AML-193 (cell line): ENCODE results near the gene ZFP69.

Experiments
- DNase-seq, 2 experiments: peaks; one replicate each; lab custom pipeline; 2025; lab: John Stamatoyannopoulos, UW

Gene ZFP69

DNA sequence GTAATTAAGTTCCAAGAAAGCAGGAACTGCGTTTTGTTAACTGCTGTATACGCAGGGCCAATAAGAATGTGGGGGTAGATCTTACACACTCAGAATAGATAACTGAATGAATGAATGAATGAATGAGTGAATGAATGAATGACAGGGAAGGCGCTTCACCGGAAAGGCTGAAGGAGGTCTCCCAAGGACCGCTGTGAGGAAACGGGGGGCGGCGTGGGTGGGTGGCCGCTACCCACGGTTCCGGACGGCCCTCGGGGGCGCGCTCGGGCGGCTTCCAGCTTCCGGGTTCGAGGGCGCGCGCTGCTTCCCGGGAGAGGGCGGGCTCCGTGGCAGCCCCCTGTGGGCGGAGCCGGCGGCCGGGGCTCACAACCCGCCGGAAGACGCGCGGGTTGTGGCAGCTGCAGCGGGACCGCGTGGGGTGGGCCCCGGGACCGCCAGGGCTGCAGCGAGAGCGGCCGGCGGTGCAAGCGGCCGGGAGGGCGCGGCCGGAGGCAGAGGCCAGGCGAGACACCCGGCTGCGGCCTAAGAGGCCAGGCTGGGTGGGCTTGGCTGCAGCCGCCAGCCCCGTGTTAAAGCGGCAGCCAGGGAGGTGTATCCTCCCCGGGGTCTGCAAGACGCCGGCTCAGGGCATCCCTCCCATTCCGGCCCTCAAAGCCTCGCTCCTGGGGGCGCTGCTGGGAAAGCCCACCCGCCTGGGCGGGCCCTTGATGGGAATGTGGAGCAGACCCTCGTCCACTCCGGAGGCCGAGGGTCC, at the start of gene ZFP69:
ZFP69 (plus strand) TSS at position 367 of the 754 bp plus-strand sequence. CDS start 2,072 bp downstream, outside the sequence.
- peak; percentile 51 to 69 for DNase-seq

DNA sequence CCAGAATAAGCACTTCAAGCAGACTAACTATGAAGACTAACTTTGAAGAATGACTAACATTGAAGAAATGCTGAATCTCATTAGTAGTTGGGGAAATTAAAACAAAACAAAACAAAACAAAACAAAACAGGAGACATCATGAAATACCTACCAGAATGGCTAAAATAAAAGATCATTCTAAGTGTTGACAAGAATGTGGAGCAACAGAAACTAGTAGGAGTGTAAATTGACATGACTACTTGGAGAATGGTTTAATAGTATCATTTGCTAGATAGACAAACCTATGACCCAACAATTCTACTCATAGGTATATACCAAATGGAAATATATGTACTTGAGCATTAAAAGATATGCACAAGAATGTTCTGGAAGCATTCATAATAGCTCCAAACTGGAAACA, 45.7 kb upstream of the ZFP69 start:
- DNase-seq = no peak

DNA sequence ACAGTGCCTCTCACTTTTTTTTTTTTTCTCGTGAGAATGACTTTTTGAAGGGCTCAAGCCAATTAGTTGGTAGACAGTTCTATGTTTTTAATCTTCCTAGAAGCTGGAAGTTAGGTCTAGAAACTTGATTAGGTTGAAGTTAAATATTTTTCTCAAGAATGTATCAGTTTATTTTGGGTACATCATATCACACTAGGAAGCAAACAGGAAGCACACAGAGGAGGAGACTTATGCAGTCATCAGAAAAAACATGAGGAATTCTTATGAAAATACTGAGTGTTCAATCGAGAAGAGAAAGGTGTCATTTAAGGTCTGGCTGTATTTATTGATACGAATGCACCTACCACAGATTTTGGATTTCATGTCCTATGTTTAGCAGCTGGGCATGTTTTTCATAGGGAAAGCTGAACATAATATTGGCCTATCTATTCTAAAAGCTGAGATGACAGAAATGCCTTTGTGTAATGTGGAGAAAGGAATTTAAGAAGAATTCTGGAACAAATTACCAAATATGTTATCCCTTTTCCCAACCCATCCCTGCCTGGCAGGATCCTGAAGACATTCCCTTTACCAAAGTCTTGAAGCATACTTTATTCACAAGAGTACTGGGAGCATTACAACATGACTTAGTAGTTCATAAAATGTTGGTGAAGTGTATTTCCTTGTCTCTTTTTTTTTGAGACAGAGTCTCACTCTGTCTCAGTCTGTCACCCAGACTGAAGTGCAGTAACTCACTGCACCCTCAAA, 44.3 kb upstream of the ZFP69 start:
- no peak for DNase-seq

DNA sequence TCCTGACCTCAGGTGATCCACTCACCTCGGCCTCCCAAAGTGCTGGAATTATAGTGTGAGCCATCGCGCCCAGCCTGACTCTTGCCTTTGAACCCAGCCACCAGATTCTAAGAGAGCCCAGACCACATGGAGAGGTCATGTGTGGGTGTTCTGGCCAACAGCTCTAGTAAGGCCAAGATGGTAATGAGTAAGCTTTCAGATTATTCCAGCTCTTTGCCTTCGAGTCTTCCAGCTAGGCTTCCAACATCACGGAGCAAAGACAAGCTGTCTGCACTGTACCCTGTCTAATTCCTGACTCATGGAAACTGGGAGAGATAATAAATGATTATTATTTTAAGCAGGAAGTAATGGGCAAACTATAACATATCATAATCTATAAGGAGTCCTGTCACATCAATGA, 41.6 kb upstream of the ZFP69 start:
- no peak for DNase-seq

DNA sequence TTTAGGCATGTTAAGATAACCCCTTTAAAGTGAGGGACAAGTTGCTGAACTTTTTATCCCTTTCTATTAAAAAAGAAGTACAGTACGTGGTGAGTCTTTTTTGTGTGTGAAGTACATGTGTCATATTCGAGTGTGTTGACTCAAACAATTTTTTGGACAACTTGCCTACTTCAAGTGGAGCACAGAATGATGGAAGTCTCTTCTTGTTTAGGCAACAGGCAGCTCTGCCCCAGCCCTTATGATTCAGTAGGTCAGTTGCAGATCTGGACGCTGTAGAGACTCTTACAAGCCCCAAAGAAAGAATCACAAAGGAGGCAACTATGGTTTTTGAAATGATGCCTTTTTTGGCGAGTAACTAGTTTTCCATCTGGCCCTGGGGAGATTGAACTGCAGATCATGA, 41.2 kb upstream of the ZFP69 start:
- no peak for DNase-seq

DNA sequence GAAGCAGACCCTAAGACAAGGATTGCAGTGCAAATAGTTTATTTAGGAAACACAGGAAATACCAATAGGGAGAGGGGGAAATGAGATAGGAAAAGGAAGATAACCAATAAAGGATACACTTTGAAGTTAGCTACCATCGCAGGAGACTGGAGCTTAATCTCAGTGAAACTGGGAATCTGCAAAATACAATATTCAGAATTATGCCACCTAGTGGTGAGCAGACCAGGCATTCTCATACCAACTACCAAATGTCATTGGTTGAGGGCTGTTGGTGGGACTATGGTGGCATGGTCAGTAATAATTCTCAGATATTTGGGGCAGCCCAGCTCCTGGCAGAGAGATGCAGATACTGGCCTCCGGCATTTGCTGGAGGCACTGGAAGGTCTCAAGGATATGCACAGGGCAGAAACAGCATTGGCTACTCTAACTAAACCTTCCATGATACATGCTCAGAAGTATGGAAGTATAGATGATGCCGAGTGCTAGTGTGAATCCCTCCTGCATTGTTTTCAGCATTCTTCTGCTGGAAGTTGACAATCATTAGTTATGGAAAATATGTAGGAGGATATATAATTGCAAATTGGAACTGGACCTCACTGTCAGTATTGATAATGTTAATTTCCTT, 38.6 kb upstream of the ZFP69 start:
- DNase-seq = peak; percentile 16 to 22

DNA sequence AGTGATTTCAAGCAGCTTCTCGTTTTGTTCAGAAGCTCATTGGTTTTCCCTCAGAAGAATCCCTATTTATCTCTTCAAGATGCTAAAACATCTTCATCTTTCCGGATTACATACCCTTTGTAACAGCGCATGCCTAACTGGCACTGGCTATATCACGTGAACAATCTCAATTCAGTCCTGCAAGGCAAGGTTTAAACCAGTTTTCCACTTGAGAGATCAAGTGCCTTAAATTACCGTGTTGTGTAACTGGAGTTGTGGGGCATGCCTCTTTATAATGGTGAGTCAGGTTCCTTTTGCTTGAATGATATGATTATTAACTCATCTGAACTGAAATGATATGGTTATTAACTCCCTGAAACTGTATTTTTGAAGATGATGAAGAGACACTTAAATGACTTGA, 37.8 kb upstream of the ZFP69 start:
- no peak for DNase-seq

DNA sequence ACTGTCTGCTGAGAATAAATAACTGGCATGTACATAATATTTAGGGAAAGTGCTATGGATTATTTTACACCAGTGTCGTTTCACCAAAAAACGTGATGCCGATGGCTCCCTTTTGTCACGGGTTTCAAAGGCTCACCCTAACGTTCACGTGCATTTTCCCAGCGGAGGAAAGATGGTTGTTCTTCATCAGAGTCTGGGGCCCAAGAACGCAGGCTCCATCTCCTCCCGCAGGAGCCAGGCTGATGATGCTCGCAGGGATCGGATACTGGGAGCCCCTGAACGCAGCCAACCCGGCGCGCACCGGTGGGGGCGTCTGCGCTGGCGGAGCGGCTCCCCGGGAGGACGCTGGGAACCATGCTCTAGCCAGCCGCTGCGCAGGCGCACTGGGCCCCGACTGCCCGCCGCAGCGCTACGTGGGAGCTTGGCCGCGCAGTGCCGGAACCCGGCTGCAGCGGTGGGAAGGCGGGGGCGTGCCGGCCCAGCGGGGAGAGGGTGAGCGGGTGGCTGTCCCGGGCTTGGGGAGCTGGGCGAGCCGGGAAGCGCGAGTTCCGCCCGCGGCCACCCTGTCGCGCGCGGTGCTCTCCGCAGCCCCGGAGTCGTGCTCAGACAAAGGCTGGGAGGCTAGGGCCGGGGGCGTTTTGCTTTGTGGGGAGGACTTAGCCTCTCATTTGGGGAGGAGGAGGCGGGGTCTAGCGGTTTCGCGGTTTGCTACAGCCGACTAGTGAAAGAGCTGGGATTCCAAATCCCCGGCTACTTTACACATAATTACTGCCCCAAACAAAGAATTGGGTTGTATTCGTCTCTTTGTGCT, 27.2 kb upstream of the ZFP69 start, which contains the start of gene ZFP69B:
ZFP69B (plus strand) TSS at position 793 of the 811 bp plus-strand sequence. CDS start 486 bp downstream, outside the sequence.
- DNase-seq = peak; percentile 78 to 82

DNA sequence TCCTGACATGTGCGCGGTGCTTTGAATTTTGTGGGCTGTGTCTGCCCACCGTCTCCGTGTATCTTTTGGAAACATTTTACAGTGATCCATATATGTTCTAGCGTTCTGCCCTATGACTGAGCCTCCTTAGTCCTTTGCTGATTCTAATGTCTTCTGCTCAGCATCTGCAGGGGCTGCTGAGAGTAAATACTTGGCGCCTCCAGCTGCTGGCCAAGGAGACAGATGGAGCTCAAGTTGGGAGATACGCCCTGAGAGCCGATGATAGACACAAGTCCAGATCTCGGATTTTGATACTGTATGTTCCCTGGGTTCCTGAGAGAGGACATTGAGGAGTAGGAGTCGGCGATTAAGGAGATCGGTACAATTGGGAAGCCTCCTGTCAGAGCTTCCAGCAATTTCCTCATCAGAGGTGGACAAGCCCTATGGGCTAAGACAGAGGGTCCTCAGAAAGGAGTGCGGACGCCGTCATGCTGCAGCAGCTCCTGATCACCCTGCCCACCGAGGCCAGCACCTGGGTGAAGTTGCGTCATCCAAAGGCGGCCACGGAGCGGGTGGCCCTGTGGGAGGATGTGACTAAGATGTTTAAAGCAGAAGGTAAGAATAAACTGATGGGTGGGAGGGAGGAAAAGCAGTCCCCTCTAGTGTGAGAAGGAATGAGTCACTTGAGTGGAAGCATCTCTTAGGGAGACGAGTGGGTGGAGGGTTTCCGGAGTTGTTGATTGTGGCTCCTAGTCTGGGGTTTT, 26.4 kb upstream of the ZFP69 start:
- no peak for DNase-seq

DNA sequence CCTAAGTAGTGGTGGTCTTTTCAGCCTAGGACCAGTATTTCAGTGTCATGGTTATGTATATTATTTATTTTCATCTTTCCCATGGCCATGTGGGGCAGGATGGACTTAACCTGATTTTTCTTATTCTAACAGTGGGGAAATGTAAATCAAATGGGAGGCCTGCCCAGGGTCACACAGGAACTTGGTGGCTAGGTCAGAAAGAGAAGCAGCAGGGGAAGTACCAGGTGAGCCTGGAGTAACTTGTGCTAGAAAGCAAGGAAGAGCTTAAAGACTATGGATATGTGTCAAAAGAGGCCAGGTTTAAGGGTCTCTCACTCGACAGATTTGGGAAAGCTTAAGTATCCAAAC, 25.9 kb upstream of the ZFP69 start:
- DNase-seq = no peak

DNA sequence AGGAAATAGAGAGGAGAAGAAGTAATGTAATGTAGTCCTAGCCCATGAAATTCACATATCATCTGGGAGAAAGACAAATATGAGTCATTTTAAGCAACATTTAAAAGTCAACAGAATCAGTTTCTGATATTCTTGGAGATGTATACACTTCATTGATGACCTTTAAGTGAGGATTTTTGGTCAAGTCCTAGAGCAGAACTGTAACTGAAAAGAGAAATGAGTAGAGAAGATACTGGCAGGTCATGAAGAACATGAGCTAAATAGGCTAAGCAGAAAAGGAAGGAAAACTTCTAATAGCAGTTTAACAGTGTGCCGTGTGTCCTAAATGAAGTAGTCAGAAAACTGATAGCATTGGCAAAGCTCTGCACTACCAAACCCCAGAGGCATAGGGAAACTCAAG, 22.2 kb upstream of the ZFP69 start:
- no peak for DNase-seq

DNA sequence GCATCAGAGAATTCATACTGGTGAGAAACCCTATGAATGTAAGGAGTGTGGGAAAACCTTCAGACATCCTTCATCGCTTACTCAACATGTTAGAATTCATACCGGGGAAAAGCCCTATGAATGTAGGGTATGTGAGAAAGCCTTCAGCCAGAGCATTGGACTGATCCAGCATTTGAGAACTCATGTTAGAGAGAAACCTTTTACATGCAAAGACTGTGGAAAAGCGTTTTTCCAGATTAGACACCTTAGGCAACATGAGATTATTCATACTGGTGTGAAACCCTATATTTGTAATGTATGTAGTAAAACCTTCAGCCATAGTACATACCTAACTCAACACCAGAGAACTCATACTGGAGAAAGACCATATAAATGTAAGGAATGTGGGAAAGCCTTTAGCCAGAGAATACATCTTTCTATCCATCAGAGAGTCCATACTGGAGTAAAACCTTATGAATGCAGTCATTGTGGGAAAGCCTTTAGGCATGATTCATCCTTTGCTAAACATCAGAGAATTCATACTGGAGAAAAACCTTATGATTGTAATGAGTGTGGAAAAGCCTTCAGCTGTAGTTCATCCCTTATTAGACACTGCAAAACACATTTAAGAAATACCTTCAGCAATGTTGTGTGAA, 14.0 kb upstream of the ZFP69 start:
- no peak for DNase-seq

DNA sequence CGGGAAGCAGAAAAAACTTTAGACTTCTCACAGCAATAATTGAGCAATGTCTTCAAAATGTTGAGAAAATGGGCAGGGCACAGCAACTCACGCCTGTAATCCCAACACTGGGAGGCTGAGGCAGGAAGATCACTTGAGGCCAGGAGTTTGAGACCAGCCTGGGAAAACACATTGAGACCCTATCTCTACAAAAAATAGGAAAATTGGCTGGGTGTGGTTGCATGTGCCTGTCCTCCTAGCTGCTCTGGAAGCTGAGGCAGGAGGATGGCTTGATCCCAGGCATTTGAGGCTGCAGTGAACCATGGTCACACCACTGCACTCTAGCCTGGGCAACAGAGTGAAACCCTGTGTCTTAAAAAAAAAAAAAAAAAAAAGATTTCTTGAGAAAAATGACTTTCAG, 7.8 kb upstream of the ZFP69 start:
- DNase-seq = no peak

DNA sequence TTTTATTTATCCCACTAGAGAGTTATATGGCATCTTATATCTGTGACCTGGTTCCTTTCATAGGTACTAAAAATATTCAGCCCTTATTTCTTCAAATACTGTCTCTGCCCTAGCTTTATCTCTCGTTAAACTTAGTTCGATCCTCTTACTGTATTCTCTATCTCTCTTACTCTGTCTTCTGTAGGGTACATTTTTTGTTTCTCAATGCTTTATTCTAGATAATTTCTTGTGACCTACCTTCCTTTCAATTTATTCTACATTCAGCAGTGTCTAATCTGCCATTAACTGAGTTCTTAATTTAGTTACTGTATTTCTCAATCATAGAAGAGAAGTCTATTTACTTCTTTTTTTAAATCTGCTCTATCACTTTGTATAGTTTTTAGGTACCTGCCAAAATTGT, 1.8 kb upstream of the ZFP69 start:
- no peak for DNase-seq

DNA sequence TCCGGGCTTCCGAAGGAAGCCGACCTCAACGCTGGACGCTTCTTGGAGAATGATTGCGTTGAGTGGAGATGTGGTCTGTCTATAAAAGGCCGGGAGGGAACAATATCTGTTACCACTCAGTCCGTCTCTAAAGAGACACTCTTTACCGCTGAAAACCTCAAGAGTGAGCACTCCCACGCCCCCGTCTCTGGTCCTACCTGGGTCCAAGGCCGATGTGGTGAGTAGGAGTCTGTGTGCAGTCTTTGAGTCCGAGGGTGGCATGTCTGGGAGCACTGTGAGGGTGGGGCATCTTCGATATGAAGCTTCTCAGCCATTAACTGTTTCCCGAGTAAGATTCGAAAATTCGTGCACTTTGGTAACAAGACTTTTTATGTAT, 576 bp downstream of the ZFP69 start:
- DNase-seq = peak; percentile 18 to 22

DNA sequence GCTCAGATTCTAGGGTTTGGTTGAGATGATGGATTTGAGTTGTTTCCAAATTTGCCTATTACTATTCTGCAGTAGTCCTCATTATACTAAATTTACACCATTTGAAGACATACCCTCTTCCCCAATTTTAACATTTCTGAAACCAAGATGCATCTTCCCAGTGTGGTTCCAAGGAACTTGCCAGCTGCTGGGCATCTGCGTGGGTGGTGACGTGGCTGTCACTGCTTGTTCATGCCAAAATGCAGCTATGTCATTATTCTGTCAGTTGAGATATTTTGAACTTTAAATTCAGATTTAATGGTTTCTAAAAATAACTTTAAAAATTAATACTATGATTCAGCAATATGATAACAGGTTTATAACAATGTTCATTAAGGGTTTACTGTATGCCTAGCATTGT, 1.2 kb downstream of the ZFP69 start:
- DNase-seq = no peak

DNA sequence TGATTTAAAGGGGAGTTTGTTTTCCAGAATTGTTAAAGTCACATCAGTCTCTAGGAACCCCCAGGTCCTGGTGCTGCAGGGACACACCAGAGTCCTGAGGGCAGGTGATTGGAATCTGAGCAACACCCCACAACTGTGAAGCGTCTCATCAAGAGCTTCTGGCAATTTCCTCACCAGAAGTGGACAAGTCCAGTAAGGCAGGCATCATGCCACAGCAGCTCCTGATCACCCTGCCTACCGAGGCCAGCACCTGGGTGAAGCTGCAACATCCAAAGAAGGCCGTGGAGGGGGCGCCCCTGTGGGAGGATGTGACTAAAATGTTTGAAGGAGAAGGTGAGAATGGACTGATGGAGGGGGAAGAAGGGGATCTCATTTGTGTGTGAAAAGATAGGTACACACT, 2.1 kb downstream of the ZFP69 start:
- DNase-seq = no peak

DNA sequence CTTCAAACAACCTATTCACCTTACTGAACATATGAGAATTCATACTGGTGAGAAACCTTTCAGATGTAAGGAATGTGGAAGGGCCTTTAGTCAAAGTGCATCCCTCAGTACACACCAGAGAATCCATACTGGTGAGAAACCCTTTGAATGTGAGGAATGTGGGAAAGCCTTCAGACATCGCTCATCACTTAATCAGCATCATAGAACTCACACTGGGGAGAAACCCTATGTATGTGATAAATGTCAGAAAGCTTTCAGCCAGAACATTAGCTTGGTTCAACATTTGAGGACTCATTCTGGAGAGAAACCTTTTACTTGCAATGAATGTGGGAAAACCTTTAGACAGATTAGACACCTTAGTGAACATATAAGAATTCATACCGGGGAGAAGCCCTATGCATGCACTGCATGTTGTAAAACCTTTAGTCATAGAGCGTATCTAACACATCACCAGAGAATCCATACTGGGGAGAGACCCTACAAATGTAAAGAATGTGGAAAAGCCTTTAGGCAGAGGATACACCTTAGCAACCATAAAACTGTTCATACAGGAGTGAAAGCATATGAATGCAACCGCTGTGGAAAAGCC, 18.3 kb downstream of the ZFP69 start:
- no peak for DNase-seq

DNA sequence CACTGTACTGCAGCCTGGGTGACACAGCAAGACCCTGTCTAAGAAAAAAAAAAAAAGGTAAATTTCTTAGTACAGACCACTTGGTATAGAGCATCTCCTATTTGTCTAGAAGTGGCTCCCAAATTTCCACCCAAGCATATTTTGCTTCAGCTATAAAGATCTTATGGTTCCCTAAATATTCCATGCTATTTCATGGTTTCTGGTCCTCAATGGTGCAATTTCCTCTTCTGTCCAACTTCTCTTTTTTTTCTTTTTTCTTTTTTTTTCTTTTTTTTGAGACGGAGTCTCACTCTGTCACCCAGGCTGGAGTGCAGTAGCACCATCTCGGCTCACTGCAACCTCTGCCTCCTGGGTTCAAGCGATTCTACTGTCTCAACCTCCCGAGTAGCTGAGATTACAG, 25.6 kb downstream of the ZFP69 start:
- DNase-seq = peak; percentile 43 to 44

DNA sequence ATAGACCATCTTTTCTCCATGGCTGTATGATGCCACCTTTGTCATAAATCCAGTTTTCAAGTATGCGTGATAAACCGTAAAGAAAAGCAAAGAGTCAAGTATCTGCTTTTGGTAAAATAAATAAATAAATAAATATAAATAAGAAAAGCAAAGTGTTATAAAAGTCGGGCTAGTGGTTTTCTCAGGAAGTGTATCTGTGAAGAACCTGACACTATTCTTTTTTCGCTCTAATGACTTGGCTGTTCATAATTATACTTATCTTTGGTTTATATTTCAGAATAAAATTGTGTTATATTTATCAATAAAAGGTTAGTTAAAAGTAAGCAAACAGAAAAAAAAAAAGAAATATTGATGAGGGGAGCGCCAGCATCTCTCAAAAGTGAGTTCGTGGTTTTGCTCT, 30.9 kb downstream of the ZFP69 start:
- DNase-seq = no peak
